ENCODE measurements around the gene ZSCAN16.

ZSCAN16 gene

GRCh38 chr6:28141500-28142329 is 17.3 kb downstream of the ZSCAN16 start, which contains the start of gene ZKSCAN8:
Gene ZKSCAN8, plus strand, starts transcription at chr6:28141883. Its CDS starts 6,525 bp downstream, at chr6:28148408.
- H3K4me3 ChIP-seq (ENCODE audit: low read depth, low read length), result peak within 1 kb of the TSS; percentile 94
- TF ChIP-seq CTCF (IDR thresholded peaks at IDR 0.05; ENCODE audit: low read depth, low read length), result no peak

- H3K4me3 ChIP-seq (ENCODE audit: low read depth, low read length), result peak overlapping the region; percentile 94
- no peak for TF ChIP-seq CTCF (IDR thresholded peaks at IDR 0.05; ENCODE audit: low read depth, low read length)
These were observed 18.0 kb downstream of the ZSCAN16 start for GRCh38 chr6:28142446-28142845.

- no peak overlapping the region for H3K4me3 ChIP-seq (ENCODE audit: low read depth, low read length)
- TF ChIP-seq CTCF (IDR thresholded peaks at IDR 0.05; ENCODE audit: low read depth, low read length), result no peak
These were observed 20.8 kb downstream of the ZSCAN16 start for GRCh38 chr6:28145231-28145630.

GRCh38 chr6:28152531-28152930 is 28.1 kb downstream of the ZSCAN16 start:
- H3K4me3 ChIP-seq (ENCODE audit: low read depth, low read length), result no peak overlapping the region
- no peak for TF ChIP-seq CTCF (IDR thresholded peaks at IDR 0.05; ENCODE audit: low read depth, low read length)

GRCh38 chr6:28153546-28153945 is 29.1 kb downstream of the ZSCAN16 start:
- no peak overlapping the region for H3K4me3 ChIP-seq (ENCODE audit: low read depth, low read length)
- no peak for TF ChIP-seq CTCF (IDR thresholded peaks at IDR 0.05; ENCODE audit: low read depth, low read length)

GRCh38 chr6:28154357-28154756 is 29.9 kb downstream of the ZSCAN16 start:
- H3K4me3 ChIP-seq (ENCODE audit: low read depth, low read length), result no peak overlapping the region
- no peak for TF ChIP-seq CTCF (IDR thresholded peaks at IDR 0.05; ENCODE audit: low read depth, low read length)

GRCh38 chr6:28158318-28158717 is 33.9 kb downstream of the ZSCAN16 start:
- TF ChIP-seq CTCF (IDR thresholded peaks at IDR 0.05; ENCODE audit: low read depth, low read length), result no peak
- H3K4me3 ChIP-seq (ENCODE audit: low read depth, low read length), result no peak overlapping the region

Data from WI38 (cell line).